NCI-H510A (cell line): ENCODE measurements around the gene DMRTC1.
"Not testable (repeated sequence)": the region's sequence is repeated elsewhere in the genome, so short reads cannot be mapped to it uniquely, and the experiment has no call there.

Source experiments
- DNase-seq: peaks from one replicate; lab custom pipeline; 2025; lab: John Stamatoyannopoulos, UW

Gene DMRTC1, protein sequence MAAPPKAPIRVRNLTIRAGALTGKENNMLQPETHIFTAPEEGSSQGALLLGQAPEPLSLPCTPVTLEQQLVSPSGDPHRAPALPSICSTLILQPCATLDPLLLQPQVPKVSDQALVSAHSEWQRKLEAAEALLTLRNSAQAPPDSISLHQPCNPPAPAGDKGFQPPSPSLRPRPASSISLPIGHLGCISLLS

DNA sequence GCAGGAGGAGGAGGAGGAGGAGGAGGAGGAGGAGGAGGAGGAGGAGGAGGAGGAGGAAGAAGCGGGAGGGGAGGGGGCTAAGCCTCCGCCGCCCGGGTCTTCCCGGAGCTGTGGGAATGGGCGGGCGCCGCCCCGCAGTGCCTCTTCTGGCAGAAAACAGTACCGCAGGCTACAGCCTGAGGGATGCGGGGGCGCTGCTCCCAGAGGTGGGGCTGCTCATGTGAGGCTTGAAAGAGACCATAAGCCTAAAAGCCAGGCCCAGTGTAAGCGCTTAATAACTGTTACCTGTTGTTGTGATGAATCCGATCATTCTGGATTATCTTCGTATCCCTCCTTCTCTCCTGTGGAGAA, at the start of gene DMRTC1:
Gene DMRTC1, minus strand, starts transcription at position 19 of the 351 bp plus-strand sequence. CDS start 68,143 bp downstream, outside the sequence.
- DNase-seq = not testable (repeated sequence)

DNA sequence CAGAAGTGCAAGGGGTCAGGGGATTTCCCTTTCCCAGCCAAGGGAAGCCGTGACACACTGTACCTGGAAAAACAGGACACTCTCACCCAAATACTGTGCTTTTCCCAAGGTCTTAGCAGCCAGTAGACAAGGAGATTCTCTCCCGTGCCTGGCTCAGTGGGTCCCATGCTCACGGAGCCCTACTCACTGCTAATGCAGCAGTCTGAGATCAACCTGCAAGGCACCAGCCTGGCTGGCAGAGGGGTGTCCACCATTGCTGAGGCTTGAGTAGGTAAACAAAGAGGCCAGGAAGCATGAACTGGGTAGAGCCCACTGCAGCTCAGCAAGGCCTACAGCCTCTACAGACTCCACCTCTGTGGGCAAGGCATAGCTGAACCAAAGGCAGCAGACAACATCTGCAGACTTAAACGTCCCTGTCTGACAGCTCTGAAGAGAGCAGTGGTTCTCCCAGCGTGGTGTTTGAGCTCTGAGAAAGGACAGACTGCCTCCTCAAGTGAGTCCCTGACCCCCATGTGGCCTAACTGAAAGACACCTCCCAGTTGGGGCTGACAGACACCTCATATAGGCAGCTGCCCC, 37.3 kb upstream of the DMRTC1 start:
- not testable (repeated sequence) for DNase-seq

DNA sequence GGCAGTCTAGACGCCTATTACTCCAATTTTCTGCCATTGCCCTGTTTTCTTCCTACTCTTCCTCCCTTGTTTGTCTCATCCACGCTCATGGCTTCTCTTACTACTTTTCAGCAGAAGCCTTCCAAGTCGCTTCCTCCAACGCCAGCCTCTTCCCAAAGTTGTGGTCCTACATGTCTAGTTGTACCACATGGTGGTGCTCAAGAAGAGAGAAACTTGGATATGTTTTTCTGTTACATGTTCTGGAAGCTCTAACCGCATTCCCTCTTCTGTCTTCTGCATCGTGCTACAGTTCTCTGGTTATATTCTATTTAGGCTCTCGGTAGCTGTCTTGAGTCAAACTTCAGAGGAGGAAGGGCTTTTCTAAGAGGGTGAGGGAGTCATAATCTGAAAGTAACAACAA, 31.2 kb upstream of the DMRTC1 start:
- not testable (repeated sequence) for DNase-seq

DNA sequence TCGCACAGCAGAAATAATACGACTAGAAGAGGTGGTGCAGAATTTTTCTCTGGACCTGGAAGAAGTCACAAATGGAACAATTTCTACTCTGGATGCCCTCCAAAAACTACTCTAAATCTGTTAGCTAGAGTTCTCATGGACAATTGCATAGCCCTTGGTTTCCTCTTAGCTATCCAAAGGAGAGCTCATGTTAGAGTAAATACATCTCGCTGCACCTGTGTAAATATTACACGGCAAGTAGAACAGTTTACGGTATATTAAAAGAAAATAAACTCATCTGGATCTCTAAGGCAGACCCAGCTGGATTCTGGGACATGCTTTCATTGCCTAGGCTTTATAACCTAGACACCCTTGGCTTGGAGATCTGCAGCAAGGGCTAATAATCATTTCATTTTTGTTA, 28.2 kb upstream of the DMRTC1 start:
- DNase-seq = not testable (repeated sequence)

DNA sequence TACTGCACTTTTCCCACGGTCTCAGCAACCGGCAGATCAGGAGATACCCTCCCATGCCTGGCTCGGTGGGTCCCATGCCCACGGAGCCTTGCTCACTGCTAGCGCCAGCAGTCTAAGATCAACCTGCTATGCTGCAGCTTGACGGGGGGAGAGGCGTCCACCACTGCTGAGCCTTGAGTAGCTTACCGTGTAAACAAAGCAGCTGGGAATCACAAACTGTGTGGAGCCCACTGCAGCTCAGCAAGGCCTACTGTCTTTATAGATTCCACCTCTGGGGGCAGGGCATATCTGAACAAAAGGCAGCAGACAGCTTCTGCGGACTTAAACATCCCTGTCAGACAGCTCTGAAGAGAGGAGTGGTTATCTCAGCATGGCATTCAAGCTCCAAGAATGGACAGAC, 16.3 kb upstream of the DMRTC1 start:
- DNase-seq = not testable (repeated sequence)

DNA sequence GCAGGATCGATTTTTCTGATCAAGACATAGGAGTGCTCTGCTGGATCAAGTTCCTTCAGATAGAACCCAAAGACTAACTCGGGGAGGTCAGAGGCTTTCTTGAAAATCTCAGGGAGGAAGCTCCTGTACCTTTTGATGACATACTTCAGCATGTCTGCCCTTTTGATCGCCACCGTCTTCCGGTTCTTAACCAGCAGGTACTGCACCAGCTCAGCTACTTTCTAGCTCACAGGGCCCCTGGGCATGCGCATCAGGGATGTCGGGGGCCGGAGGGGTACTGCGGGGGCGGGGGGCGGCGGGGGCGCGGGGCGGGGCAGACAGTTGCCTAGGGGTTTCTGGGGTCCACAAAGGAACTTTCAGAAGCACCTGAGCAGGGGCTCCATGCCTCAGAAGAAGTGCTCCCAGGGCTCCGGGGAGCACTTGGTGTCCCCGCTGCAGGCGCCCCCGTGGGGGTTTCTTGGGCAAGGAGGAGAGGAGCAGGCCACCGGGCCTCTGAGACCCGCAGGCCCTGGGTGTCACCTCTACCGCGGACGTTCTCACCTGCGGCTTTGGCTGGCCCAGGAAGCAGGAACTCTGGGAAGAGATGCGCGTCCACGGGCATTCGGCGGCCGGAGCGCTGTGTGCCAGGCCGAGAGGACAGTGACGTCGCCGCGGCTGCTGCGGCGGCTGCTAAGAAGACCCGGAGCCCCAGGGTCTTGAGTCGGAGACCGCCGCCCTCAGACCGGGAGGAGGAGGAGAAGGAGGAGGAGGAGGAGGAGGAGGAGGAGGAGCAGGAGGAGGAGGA, 410 bp downstream of the DMRTC1 start:
- not testable (repeated sequence) for DNase-seq

DNA sequence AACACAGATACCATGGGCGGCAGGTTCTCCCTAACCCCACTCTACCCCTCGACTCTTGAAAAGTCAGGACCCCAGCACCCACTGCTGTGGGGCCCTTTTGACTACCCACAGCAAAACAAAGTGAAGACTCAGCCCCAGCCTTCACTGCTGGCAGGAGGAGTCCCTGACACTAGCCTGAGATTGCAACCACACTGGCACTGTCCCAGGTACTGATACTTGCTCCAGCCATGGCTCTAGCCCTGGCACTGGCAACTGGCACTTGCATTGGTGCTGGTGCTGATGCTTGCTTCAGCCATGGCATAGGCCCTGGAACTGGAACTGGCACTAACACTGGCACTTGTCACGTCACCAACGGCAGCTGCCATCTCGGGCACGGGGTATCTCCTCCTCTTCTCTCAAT, 1.4 kb downstream of the DMRTC1 start:
- not testable (repeated sequence) for DNase-seq

DNA sequence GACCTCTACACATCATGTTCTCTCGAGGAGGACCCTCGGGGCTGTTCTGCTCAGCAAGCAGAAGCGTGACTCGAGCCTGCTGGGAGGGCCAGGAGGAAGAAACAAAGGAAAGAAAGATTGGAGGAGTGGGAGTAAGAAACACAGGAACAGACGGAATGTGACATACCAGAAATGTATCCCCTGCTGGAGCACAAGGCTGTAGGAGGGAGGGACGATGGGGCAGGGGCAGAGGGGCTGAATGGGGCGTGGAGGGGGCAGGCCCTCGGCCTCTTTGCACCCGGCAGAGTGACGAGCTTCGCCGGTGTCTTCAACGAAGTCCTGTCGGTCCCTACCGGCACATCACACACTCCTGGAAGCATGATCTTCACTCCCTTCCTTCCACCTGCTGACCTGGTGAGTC, 5.7 kb downstream of the DMRTC1 start, which contains the start of gene FAM236A:
Gene FAM236A, plus strand, starts transcription at position 301 of the 400 bp plus-strand sequence. Its CDS starts 57 bp downstream, at position 358.
- not testable (repeated sequence) for DNase-seq

DNA sequence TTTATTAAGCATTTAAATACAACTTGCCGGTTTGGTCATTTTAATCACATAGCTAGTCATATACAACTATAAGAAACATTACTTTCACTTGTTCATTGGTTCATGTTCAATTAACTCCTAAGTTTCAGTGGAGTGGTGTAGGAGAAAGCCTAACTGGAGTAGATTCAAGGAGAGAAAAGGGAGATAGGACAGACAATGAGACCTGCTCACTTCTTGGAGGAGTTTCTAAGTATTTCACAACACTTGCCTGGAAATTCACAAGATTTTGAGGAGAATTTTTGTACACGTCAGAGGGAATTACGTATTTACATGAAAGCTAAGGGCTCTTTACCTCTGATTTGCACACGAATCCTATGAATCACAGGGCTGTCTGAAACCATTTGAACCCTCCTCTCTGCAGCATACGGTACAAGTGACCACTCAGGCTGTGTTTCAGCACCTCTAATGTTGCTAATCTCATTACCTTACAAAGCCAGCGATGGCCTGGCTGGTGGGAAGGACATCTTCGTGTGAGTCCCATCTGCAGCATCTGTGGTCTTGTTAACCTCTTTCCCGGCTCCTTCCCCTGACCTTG, 6.7 kb downstream of the DMRTC1 start:
- DNase-seq = not testable (repeated sequence)

DNA sequence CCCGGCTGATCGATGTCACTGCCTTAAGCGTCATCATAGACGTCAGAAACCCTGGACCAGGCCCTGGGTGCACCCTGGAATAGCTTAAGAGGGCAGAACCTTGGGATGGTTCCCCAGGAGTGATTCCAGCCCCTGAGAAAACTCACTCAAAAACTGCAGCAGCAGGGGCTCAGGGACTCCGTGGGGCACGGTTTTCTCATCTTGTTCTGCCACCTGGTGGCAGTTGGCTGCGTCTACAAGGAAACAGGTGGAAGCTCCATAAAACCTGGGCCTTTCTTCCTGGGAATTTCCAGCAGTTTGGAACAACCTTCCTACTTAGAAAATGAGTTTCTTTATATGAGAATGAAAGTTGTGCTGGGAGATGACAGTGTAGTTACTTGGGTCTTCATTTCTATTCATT, 7.2 kb downstream of the DMRTC1 start:
- DNase-seq = not testable (repeated sequence)

DNA sequence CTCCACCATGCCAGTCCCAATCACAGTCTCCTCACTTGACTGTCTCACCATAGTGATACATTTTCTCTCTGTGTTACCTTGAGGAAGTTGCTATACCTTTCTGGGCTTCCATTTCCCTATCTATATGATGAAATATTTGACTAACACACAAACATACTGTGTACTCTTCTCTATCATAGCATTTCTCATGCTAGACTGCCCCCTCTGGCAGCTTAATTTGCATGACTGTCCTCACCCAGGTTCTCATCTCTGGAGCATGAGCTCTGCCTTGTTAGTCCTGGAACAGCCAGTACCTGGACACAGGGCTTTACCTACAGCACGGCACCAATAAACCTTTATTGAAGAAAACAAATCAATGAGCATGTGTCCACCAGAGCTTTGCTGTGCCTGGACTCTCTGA, 11.4 kb downstream of the DMRTC1 start:
- not testable (repeated sequence) for DNase-seq

DNA sequence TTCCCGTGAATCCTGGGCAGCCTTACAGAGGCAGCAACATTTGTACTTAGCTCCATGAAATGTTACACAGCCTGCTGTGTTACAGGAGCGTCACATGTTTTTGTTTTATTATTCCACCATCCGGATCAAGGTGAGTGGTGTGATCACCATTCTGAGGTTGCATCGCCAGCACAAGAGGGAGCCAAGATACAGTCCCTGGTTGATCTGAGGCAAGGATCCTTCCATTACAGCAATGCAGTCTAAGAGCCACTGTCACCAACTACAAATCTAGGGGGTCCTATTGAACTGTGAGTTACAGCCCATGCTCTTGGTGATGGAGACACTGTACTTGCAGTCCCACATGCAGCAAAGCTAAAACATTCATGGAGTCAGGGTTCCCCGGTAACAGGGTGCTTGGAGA, 27.5 kb downstream of the DMRTC1 start:
- not testable (repeated sequence) for DNase-seq

DNA sequence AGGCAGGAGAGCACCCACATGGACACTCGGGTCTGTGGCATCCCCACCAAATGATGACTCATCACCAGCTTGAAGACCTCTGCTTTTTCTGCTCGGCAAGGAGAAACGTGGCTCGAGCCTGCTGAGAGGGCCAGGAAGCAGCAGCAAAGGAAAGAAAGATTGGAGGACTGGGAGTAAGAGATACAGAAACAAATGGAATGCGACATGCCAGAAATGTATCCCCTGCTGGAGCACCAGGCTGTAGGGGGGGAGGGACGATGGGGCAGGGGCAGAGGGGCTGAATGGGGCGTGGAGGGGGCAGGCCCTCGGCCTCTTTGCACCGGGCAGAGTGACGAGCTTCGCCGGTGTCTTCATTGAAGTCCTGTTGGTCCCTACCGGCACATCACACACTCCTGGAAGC, 31.3 kb downstream of the DMRTC1 start, which contains the start of gene FAM236C:
Gene FAM236C, plus strand, starts transcription at position 301 of the 400 bp plus-strand sequence. CDS start 100 bp downstream, outside the sequence.
- DNase-seq = not testable (repeated sequence)

DNA sequence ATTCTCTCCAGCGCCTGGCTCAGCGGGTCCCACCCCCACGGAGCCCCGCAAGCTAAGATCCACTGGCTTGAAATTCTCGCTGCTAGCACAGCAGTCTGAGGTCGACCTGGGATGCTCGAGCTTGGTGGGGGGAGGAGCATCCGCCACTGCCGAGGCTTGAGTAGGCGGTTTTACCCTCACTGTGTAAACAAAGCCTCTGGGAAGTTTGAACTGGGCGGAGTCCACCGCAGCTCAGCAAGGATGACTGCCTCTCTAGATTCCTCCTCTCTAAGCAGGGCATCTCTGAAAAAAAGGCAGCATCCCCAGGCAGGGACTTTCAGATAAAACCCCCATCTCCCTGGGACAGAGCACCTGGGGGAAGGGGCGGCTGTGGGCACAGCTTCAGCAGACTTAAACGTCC, 53.9 kb downstream of the DMRTC1 start:
- DNase-seq = not testable (repeated sequence)

DNA sequence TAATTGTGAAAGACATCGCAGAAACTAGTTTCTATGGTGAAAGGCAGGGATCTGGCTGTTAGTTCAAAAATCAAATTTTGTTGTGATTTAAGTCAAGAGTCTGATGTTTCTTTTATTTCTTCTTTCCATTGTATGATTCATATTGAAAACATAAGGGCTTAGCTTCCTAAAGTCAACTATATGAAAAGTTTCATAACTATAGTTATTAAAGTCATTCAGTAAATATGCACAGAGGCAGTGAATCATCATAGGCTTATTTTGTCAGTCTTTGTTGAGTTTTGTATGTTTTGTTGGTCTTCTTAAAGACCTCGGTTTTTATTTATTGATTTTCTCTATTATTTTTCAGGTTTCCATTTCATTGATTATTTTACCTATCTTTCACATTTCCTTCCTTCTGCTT, 60.7 kb downstream of the DMRTC1 start:
- DNase-seq = not testable (repeated sequence)

DNA sequence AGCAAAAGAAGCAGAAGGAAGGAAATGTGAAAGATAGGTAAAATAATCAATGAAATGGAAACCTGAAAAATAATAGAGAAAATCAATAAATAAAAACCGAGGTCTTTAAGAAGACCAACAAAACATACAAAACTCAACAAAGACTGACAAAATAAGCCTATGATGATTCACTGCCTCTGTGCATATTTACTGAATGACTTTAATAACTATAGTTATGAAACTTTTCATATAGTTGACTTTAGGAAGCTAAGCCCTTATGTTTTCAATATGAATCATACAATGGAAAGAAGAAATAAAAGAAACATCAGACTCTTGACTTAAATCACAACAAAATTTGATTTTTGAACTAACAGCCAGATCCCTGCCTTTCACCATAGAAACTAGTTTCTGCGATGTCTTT, 106.1 kb downstream of the DMRTC1 start:
- not testable (repeated sequence) for DNase-seq

DNA sequence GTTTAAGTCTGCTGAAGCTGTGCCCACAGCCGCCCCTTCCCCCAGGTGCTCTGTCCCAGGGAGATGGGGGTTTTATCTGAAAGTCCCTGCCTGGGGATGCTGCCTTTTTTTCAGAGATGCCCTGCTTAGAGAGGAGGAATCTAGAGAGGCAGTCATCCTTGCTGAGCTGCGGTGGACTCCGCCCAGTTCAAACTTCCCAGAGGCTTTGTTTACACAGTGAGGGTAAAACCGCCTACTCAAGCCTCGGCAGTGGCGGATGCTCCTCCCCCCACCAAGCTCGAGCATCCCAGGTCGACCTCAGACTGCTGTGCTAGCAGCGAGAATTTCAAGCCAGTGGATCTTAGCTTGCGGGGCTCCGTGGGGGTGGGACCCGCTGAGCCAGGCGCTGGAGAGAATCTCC, 112.9 kb downstream of the DMRTC1 start:
- DNase-seq = not testable (repeated sequence)
